CD4-positive, alpha-beta memory T cell (primary cell): Measurements from ENCODE around the gene FLT4. TPM values are rescaled to one million over a fixed set of nuclear protein-coding genes. Genes with fewer than 3 reads are reported as not detected.

ENCODE experiments used
- CTCF ChIA-PET: fragments of 350-600 bp; sonication (Branson Sonifier 250); formaldehyde crosslinking; loops from one replicate; lab custom pipeline; 2021; ENCODE audit warnings: inconsistent platforms; ENCODE audit not compliant: partially characterized antibody; lab: Charles Lee
- POLR2A ChIA-PET: fragments of 350-600 bp; sonication (Branson Sonifier 250); formaldehyde crosslinking; loops from one replicate; lab custom pipeline; 2021; ENCODE audit not compliant: partially characterized antibody; lab: Charles Lee
- DNase-seq, 5 donors: peaks; one replicate each; pipeline versions ENCODE4 v3.0.0 to v3.0.0-alpha.2; 2020 to 2022; ENCODE audit warnings: mixed read lengths in 1 of 5
- H3K27ac ChIP-seq: one replicate; pipeline ENCODE4 v1.7.0; 2013; ENCODE audit warnings: low read depth, low read length
- H3K27me3 ChIP-seq: 2 replicates; pipeline ENCODE4 v1.7.0; 2013; ENCODE audit warnings: mild to moderate bottlenecking, low read length, moderate library complexity; ENCODE audit not compliant: insufficient read depth
- H3K36me3 ChIP-seq: 2 replicates; pipeline ENCODE4 v1.7.0; 2013; ENCODE audit warnings: mild to moderate bottlenecking, low read length, moderate library complexity; ENCODE audit not compliant: insufficient read depth
- H3K4me1 ChIP-seq: 2 replicates; pipeline ENCODE4 v1.7.0; 2013; ENCODE audit warnings: mild to moderate bottlenecking, low read length, moderate library complexity; ENCODE audit not compliant: insufficient read depth
- H3K4me3 ChIP-seq, 2 donors: one replicate each; pipeline ENCODE4 v1.7.0; 2013; ENCODE audit warnings: low read length in 2 of 2, mild to moderate bottlenecking in 1 of 2
- H3K9me3 ChIP-seq, 2 donors: one replicate each; pipeline ENCODE4 v1.7.0; 2013; ENCODE audit warnings: low read length in 2 of 2, control low read depth in 1 of 2; ENCODE audit not compliant: control insufficient read depth in 1 of 2
- H3K27ac Mint-ChIP-seq, 7 donors: one replicate each; pipeline ENCODE4 v1.8.0; 2020 to 2021; ENCODE audit warnings: mixed read lengths in 7 of 7, mild to moderate bottlenecking in 6 of 7, inconsistent platforms in 3 of 7, moderate library complexity in 3 of 7
- H3K27me3 Mint-ChIP-seq, 2 donors: one replicate each; pipeline ENCODE4 v1.8.0; 2020 to 2021; ENCODE audit warnings: mixed read lengths in 2 of 2
- H3K36me3 Mint-ChIP-seq, 2 donors: one replicate each; pipeline ENCODE4 v1.8.0; 2020 to 2021; ENCODE audit warnings: mixed read lengths in 2 of 2, inconsistent platforms in 1 of 2, mild to moderate bottlenecking in 1 of 2
- H3K4me1 Mint-ChIP-seq, 4 donors: one replicate each; pipeline ENCODE4 v1.8.0; 2020 to 2021; ENCODE audit warnings: mixed read lengths in 4 of 4, mild to moderate bottlenecking in 1 of 4
- H3K4me3 Mint-ChIP-seq, 8 donors: one replicate each; pipeline ENCODE4 v1.8.0; 2020 to 2021; ENCODE audit warnings: mixed read lengths in 8 of 8, mild to moderate bottlenecking in 7 of 8, moderate library complexity in 6 of 8, inconsistent platforms in 3 of 8
- H3K9me3 Mint-ChIP-seq, 8 donors: one replicate each; pipeline ENCODE4 v1.8.0; 2020 to 2021; ENCODE audit warnings: mixed read lengths in 8 of 8, mild to moderate bottlenecking in 5 of 8, inconsistent platforms in 3 of 8, moderate library complexity in 1 of 8
- intact Hi-C: fragments of 100-400 bp; cut with micrococcal nuclease; formaldehyde crosslinking; loops from one replicate; pipeline ENCODE4 v1.15.1; 2023
- polyA plus RNA-seq, 2 donors: library from polyadenylated mRNA; unstranded; fragments of 300-500 nt; fragmentation: Illumina TruSeq; gene quantifications; one replicate each; pipeline ENCODE4 v1.2.3, GENCODE V29; 2021
- total RNA-seq, 2 experiments: library from RNA; stranded (reverse); gene quantifications; one replicate each; pipeline ENCODE4 v1.2.3, GENCODE V29; 2021

The FLT4 gene
- total and polyA plus RNA-seq, 4 experiments from 2014 or later, result 1.2 to 10.3 (median 6.9) TPM; not detected in 1

DNA sequence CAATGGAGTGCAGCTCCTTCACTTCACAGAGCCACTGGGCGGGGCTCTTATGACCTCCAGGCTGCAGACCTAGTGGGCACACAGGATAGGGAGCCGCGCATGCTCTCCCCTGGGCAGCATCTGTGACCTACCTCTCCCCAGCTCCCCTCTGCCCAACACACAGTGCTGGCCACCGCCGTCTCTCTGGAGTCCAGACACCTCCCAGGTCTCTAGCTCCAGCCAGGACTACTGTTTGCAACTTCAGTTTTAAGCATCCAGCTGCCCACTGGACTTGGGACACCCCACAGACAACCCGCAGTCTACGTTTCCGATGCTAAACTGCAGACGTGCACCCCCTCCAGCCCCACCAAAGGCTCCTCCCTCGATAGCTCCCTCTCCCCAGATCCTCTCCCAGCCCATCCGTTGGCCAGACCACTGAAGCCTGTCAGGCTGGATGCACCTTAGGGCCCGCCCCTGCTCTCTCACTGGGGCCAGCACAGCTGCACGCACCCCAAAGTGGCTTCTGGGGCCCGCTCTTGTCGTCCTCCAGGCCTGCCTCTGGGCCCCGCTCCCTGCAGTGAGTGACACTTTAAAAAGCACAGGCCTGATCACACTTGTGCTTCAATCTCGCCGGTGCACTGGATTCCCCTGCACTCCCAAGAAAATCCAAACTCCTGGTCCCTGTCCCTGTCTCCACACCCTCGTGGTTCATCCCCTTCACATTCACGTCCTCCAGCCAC lies 11.3 kb downstream of the FLT4 start:
- no peak overlapping the region for H3K27ac ChIP-seq
- Mint-ChIP-seq H3K27ac (peak overlapping the region in 1 of 7 donors; percentile 62), H3K9me3 (no peaks in the 10 kb centered on the region)

DNA sequence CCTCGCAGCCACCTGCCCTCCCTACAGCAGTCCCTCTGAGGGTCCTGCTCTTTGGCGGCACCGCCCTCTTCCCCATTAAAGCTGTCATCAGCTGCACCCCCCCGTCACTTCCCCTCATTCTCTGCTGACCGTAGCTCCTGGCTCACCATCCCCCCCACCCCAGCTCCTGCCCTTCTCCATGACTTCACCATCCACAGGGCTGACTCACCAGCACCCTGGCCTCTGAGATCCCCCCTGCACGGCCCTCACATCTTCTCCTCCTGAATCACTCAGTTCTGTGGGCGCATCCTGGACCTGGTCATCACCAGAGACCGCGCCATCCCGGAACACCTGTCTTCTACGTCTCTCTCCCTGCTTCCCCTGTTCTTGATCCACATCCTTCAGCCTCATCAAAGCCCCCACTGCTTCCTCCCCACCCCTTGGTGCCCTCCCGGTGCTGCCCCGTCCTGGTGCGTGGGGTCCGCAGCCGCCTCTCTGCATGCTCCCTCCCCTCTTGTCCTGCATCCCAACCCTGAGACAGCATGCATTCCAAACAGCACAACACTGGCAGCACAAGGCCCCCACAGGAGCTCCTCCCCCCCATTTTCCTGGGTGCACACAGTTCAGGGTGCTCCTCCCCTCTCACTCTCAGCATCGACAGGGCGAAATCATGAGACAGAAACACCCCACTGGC lies 12.9 kb downstream of the FLT4 start:
- no peaks in the 10 kb centered on the region for H3K27me3 ChIP-seq
- no peak overlapping the region for H3K4me3 ChIP-seq
- H3K4me1 ChIP-seq, result no peaks in the 10 kb centered on the region
- intact Hi-C loops, result no loop called here
- ChIA-PET CTCF (no interaction called here), POLR2A (no interaction called here)
- peaks cover 0 to 4% (median 1%) of the 10 kb centered on the region in 4 donors for H3K4me1 Mint-ChIP-seq
- H3K9me3 Mint-ChIP-seq, result no peaks in the 10 kb centered on the region
- H3K9me3 ChIP-seq, result no peaks in the 10 kb centered on the region
- no peaks in the 10 kb centered on the region for H3K36me3 Mint-ChIP-seq
- H3K27ac ChIP-seq, result no peak overlapping the region
- no peaks in the 10 kb centered on the region for H3K36me3 ChIP-seq
- peaks cover 0 to 3% of the 10 kb centered on the region in 2 donors for H3K27me3 Mint-ChIP-seq
- no peak overlapping the region for H3K27ac Mint-ChIP-seq
- DNase-seq, result no peak
- H3K4me3 Mint-ChIP-seq, result no peak overlapping the region

More for the DNA sequence above, 11.3 kb downstream of the FLT4 start:
- ChIA-PET CTCF (no interaction called here), POLR2A (no interaction called here)
- peaks cover 0 to 4% (median 1%) of the 10 kb centered on the region in 4 donors for H3K4me1 Mint-ChIP-seq
- no peak for DNase-seq
- H3K27me3 Mint-ChIP-seq, result peaks cover 0 to 3% of the 10 kb centered on the region in 2 donors
- no peaks in the 10 kb centered on the region for H3K36me3 Mint-ChIP-seq
- Histone ChIP-seq H3K27me3 (no peaks in the 10 kb centered on the region), H3K36me3 (no peaks in the 10 kb centered on the region), H3K9me3 (no peaks in the 10 kb centered on the region), H3K4me3 (no peak overlapping the region), H3K4me1 (no peaks in the 10 kb centered on the region)
- intact Hi-C loops, result no loop called here
- H3K4me3 Mint-ChIP-seq, result no peak overlapping the region

DNA sequence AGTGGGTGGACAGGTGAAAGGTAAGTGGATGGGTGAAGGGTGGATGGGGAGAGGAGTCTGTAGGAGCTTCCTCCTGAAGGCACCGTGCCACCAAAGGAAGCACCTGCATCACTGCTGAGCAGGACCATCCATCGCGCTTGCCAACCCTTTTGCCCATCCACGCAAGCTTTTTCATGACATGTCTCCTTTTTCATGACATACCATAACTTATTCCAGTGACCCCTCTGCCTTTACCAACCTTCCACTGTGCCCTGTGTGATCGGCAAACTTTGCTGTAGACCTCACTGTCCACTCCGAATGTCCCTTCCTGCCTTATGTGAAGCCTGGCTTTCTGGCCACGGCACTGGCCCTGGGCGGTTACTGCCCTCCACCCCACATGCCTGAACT lies 13.4 kb downstream of the FLT4 start:
- Mint-ChIP-seq H3K9me3 (no peaks in the 10 kb centered on the region), H3K27ac (no peak overlapping the region), H3K27me3 (peaks cover 0 to 3% of the 10 kb centered on the region in 2 donors), H3K36me3 (no peaks in the 10 kb centered on the region), H3K4me1 (peaks cover 0 to 4% (median 1%) of the 10 kb centered on the region in 4 donors), H3K4me3 (no peak overlapping the region)
- POLR2A ChIA-PET, result no interaction called here
- intact Hi-C loops, result no loop called here
- Histone ChIP-seq H3K4me1 (no peaks in the 10 kb centered on the region), H3K27me3 (no peaks in the 10 kb centered on the region), H3K27ac (no peak overlapping the region), H3K36me3 (no peaks in the 10 kb centered on the region), H3K4me3 (no peak overlapping the region), H3K9me3 (no peaks in the 10 kb centered on the region)
- CTCF ChIA-PET, result no interaction called here
- no peak for DNase-seq

DNA sequence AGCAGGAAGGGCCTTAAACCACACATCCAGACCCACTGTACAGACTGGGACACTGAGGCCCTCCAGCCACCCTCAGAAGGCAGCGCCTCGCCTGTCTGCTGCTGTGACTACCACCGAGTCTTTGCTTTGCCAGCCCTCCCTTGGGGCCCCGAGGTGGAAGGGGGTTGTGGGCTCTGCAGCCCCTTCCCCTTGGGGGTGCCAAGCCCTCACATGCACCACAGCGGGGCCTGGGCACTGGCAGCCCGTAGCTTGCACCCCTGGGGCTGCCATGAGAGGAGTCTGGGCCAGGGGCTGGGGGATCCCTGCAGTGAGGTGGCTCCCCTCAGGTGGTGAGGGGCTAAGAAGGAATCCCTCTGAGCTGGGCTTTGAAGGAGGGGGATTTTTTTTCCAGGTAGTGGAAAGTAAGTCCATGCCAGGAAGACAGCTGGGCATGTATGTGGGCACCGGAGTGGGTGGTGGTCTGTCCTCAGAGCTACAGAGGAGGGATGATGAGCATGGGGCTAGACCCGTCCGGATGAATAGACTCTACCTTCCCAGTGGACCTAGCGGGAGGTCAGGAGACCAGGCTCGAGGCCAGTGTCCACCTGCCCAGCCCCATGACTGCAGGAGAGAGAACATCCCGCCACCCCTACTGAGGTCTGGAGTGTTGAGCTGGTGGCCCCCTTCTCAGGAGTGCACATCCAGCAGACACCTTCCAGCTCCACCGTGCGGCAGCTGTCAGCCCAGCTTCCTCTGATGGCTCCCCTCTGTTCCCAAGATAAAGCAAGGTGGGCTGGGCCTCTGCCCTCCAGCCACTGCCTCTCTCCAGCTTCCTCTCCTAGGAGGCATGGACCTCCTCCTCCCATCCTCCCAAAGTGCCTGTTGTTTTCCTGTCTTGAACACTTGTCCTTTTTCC lies 15.9 kb downstream of the FLT4 start:
- CTCF ChIA-PET, result interaction anchor here (0.8 kb wide), 1 partner anchor 27 kb away, joined by 3 read pairs; no protein-coding TSS in a partner anchor
- Histone ChIP-seq H3K27me3 (no peaks in the 10 kb centered on the region), H3K27ac (no peak overlapping the region), H3K36me3 (no peaks in the 10 kb centered on the region), H3K4me3 (no peak overlapping the region), H3K4me1 (no peaks in the 10 kb centered on the region), H3K9me3 (no peaks in the 10 kb centered on the region)
- Mint-ChIP-seq H3K27me3 (peaks cover 0 to 3% of the 10 kb centered on the region in 2 donors), H3K4me1 (peaks cover 0 to 4% (median under 1%) of the 10 kb centered on the region in 4 donors), H3K4me3 (no peak overlapping the region), H3K27ac (no peak overlapping the region), H3K9me3 (no peaks in the 10 kb centered on the region), H3K36me3 (no peaks in the 10 kb centered on the region)
- intact Hi-C loops, result no loop called here
- DNase-seq, result no peak
- POLR2A ChIA-PET, result no interaction called here

DNA sequence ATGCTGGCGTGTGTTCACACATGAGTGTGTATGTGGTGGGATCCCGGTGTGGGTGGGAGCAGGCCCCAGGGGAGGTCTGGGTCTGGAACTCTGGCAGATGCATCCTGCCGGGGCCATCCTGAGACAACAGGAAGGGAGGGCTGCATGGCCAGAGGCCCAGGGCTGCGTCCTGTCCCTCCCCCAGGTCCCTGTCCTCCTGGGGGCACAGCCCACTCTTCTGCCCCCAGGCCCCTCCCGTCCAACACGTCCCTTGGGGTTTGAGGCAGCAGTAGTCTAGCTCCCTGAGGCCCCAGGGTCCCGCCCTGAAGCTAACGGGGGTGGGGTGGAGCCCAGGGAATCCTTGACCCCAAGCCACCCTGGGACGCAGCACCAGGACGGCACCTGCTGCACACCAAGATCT lies 16.6 kb downstream of the FLT4 start:
- Histone ChIP-seq H3K27me3 (no peaks in the 10 kb centered on the region), H3K36me3 (no peaks in the 10 kb centered on the region), H3K4me3 (no peak overlapping the region), H3K27ac (no peak overlapping the region), H3K4me1 (no peaks in the 10 kb centered on the region), H3K9me3 (no peaks in the 10 kb centered on the region)
- H3K9me3 Mint-ChIP-seq, result no peaks in the 10 kb centered on the region
- no peak for DNase-seq
- POLR2A ChIA-PET, result no interaction called here
- no peak overlapping the region for H3K4me3 Mint-ChIP-seq
- peaks cover 0 to 3% of the 10 kb centered on the region in 2 donors for H3K27me3 Mint-ChIP-seq
- CTCF ChIA-PET, result no interaction called here
- no peak overlapping the region for H3K27ac Mint-ChIP-seq
- intact Hi-C loops, result no loop called here
- H3K4me1 Mint-ChIP-seq, result peaks cover 0 to 4% (median under 1%) of the 10 kb centered on the region in 4 donors
- no peaks in the 10 kb centered on the region for H3K36me3 Mint-ChIP-seq

DNA sequence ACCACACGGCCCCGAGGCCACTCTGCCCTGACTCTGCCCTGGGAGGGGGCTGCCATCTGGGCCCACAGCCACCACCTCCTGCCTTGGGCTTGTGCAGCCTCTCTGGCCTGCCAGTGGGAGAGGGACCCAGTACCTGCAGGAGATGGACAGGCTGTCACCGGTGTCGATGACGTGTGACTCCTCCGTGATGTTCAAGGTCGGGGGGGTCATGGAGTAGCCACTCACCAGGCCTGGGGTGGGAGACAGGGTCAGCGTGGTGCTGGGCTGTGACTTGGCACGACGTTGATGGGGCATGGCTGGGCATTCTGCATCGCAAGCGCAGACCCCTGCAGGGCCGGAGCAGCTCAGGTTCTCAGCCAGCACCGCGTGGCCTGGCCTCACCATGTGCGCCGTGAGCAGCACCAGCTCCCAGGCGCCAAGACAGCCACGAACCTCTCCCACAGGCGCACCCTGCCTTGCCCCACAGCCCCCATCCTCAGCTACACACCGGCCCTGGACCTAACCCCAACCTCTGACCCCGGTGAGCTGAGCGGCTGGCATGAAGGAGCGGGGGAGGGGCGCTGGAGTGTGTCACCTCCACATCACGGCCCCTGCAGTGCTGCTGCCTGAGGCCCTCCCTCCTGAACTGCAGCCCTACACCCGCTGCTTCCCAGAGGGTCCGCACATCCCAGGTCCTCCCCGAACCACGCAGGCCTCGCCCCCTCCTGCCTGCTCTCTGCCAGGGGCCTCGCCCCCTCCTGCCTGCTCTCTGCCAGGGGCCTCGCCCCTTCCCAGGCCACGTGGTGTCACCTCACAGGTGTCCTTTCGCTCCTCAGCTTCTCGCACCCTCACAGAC lies 17.6 kb downstream of the FLT4 start:
- ChIA-PET CTCF (no interaction called here), POLR2A (no interaction called here)
- Mint-ChIP-seq H3K9me3 (no peaks in the 10 kb centered on the region), H3K36me3 (no peaks in the 10 kb centered on the region), H3K4me3 (no peak overlapping the region), H3K4me1 (peaks cover 0 to 1% (median 0%) of the 10 kb centered on the region in 4 donors), H3K27me3 (peaks cover 0 to 3% of the 10 kb centered on the region in 2 donors), H3K27ac (no peak overlapping the region)
- no peak for DNase-seq
- no peak overlapping the region for H3K4me3 ChIP-seq
- H3K36me3 ChIP-seq, result no peaks in the 10 kb centered on the region
- H3K27ac ChIP-seq, result no peak overlapping the region
- no peaks in the 10 kb centered on the region for H3K9me3 ChIP-seq
- intact Hi-C loops, result no loop called here
- no peaks in the 10 kb centered on the region for H3K27me3 ChIP-seq
- H3K4me1 ChIP-seq, result no peaks in the 10 kb centered on the region
